WTC11 (cell line): ENCODE measurements around the gene ZNF648. TPM values are rescaled to one million over a fixed set of nuclear protein-coding genes. Genes with fewer than 3 reads are reported as not detected.

Experiments
- ATAC-seq: fragments of 200-7000 bp; cut with Tn5 transposase; 2 replicates; pipeline ENCODE4 v1.10.0; 2021; ENCODE audit warnings: mild to moderate bottlenecking, moderate library complexity
- CTCF ChIA-PET: fragments of 300-600 bp; sonication (Branson Sonifier 250); formaldehyde crosslinking; loops from one replicate; lab custom pipeline; 2021; ENCODE audit warnings: antibody characterized with exemption; lab: Charles Lee
- POLR2A ChIA-PET: fragments of 350-600 bp; sonication (Branson Sonifier 250); formaldehyde crosslinking; loops from one replicate; lab custom pipeline; 2021; ENCODE audit warnings: antibody characterized with exemption; lab: Charles Lee
- DNase-seq: peaks from one replicate; pipeline ENCODE4 v3.0.0; 2021; ENCODE audit warnings: low spot score
- H3K27ac Mint-ChIP-seq: 2 replicates; pipeline ENCODE4 v1.8.0; 2021; ENCODE audit warnings: mixed read lengths
- H3K27me3 Mint-ChIP-seq: 2 replicates; pipeline ENCODE4 v1.8.0; 2021; ENCODE audit warnings: low read depth, mild to moderate bottlenecking, moderate library complexity, mixed read lengths
- H3K36me3 Mint-ChIP-seq: 2 replicates; pipeline ENCODE4 v1.8.0; 2021; ENCODE audit warnings: mixed read lengths
- H3K4me1 Mint-ChIP-seq: 2 replicates; pipeline ENCODE4 v1.8.0; 2022; ENCODE audit warnings: mixed read lengths
- H3K4me3 Mint-ChIP-seq: 2 replicates; pipeline ENCODE4 v1.8.0; 2021; ENCODE audit warnings: mild to moderate bottlenecking, moderate library complexity, mixed read lengths
- H3K9me3 Mint-ChIP-seq: 2 replicates; pipeline ENCODE4 v1.8.0; 2021; ENCODE audit warnings: mixed read lengths
- ESRRA ChIP-seq: sonication (generic); formaldehyde crosslinking; IDR thresholded peaks from 2 replicates; pipeline ENCODE4 v1.8.1; 2022; ENCODE audit warnings: mild to moderate bottlenecking, missing genetic modification reagents, borderline replicate concordance
- ETV6 ChIP-seq: sonication (generic); formaldehyde crosslinking; IDR thresholded peaks from 2 replicates; pipeline ENCODE4 v1.8.1; 2022; ENCODE audit warnings: mild to moderate bottlenecking, missing genetic modification reagents
- JUN ChIP-seq: sonication (generic); formaldehyde crosslinking; IDR thresholded peaks from 2 replicates; pipeline ENCODE4 v1.8.0; 2023; ENCODE audit warnings: mild to moderate bottlenecking, missing genetic modification reagents
- NFATC4 ChIP-seq: fragments of 250-450 bp; sonication (Bioruptor Pico); IDR thresholded peaks from 2 replicates; pipeline ENCODE4 v1.9.0; 2021; ENCODE audit warnings: mild to moderate bottlenecking
- NFYB ChIP-seq: sonication (generic); formaldehyde crosslinking; conservative IDR thresholded peaks from 2 replicates; pipeline ENCODE4 v1.8.0; 2022; ENCODE audit warnings: low read depth, missing genetic modification reagents
- RORB ChIP-seq: fragments of 250-450 bp; sonication (Bioruptor Pico); IDR thresholded peaks from 2 replicates; pipeline ENCODE4 v1.9.0; 2021; ENCODE audit warnings: mild to moderate bottlenecking
- ZNF219 ChIP-seq: sonication (generic); formaldehyde crosslinking; IDR thresholded peaks from 2 replicates; pipeline ENCODE4 v1.8.0; 2023; ENCODE audit warnings: missing genetic modification reagents, mild to moderate bottlenecking, borderline replicate concordance
- ZNF263 ChIP-seq: sonication (generic); formaldehyde crosslinking; IDR thresholded peaks from 2 replicates; pipeline ENCODE4 v1.8.1; 2022; ENCODE audit warnings: low read depth, mild to moderate bottlenecking, moderate library complexity, missing genetic modification reagents
- ZNF317 ChIP-seq: sonication (generic); formaldehyde crosslinking; IDR thresholded peaks from 2 replicates; pipeline ENCODE4 v1.8.1; 2023; ENCODE audit warnings: low read depth, mild to moderate bottlenecking, moderate library complexity, missing genetic modification reagents, borderline replicate concordance
- total RNA-seq: library from RNA; stranded (reverse); gene quantifications from 3 replicates; pipeline ENCODE4 v1.2.3, GENCODE V29; 2021
- TF ChIP-seq, protein P1 (sequence below): fragments of 250-450 bp; sonication (Bioruptor Pico); IDR thresholded peaks from 2 replicates; pipeline ENCODE4 v1.9.0; 2021; ENCODE audit warnings: mild to moderate bottlenecking, borderline replicate concordance
- TF ChIP-seq, protein P2 (sequence below): sonication (generic); formaldehyde crosslinking; IDR thresholded peaks from 2 replicates; pipeline ENCODE4 v1.8.1; 2023; ENCODE audit warnings: mild to moderate bottlenecking, missing genetic modification reagents
- TF ChIP-seq, protein P3 (sequence below): sonication (generic); formaldehyde crosslinking; IDR thresholded peaks from 2 replicates; pipeline ENCODE4 v1.8.1; 2023; ENCODE audit warnings: mild to moderate bottlenecking, missing genetic modification reagents, moderate library complexity
- TF ChIP-seq, protein P4 (sequence below): sonication (generic); formaldehyde crosslinking; IDR thresholded peaks from 2 replicates; pipeline ENCODE4 v1.8.1; 2023; ENCODE audit warnings: mild to moderate bottlenecking, moderate library complexity, missing genetic modification reagents
- TF ChIP-seq, protein P5 (sequence below): fragments of 250-450 bp; sonication (Bioruptor Pico); conservative IDR thresholded peaks from 2 replicates; pipeline ENCODE4 v1.9.0; 2021; ENCODE audit warnings: mild to moderate bottlenecking

The ZNF648 gene
- total RNA-seq, 1 experiment from 2014 or later = 0.17 TPM

DNA sequence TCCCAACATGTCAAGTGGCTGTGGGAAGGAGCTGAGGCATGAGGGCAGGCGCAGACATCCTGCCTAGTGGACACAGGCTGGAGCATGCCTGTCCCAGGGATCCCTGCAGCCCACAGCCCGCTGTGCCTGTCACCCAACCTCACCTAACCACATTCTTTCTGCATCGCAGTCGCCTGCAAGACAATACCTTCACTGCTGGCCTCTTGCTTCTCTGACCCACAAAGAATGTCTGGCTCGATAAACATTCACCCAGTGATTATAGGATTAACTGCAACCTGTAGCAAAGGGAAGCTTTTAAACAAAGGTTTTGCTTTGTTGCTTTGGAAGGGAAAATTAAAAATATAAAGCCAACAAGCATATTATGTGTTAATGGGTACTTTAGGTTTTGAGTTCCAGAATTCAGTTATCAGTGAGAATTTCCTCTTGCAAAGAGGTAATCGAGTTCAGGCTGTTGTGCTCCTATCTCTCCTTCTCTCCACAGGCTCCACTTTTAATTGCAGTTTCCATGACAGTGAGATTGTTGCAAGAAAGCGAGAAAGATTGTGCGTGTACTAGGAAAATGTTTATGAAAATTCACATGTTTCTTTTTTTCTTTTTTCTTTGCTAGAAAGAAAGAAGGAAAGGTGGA is 40.0 kb upstream of the ZNF648 start (continued):
- TF ChIP-seq, protein P1, sequence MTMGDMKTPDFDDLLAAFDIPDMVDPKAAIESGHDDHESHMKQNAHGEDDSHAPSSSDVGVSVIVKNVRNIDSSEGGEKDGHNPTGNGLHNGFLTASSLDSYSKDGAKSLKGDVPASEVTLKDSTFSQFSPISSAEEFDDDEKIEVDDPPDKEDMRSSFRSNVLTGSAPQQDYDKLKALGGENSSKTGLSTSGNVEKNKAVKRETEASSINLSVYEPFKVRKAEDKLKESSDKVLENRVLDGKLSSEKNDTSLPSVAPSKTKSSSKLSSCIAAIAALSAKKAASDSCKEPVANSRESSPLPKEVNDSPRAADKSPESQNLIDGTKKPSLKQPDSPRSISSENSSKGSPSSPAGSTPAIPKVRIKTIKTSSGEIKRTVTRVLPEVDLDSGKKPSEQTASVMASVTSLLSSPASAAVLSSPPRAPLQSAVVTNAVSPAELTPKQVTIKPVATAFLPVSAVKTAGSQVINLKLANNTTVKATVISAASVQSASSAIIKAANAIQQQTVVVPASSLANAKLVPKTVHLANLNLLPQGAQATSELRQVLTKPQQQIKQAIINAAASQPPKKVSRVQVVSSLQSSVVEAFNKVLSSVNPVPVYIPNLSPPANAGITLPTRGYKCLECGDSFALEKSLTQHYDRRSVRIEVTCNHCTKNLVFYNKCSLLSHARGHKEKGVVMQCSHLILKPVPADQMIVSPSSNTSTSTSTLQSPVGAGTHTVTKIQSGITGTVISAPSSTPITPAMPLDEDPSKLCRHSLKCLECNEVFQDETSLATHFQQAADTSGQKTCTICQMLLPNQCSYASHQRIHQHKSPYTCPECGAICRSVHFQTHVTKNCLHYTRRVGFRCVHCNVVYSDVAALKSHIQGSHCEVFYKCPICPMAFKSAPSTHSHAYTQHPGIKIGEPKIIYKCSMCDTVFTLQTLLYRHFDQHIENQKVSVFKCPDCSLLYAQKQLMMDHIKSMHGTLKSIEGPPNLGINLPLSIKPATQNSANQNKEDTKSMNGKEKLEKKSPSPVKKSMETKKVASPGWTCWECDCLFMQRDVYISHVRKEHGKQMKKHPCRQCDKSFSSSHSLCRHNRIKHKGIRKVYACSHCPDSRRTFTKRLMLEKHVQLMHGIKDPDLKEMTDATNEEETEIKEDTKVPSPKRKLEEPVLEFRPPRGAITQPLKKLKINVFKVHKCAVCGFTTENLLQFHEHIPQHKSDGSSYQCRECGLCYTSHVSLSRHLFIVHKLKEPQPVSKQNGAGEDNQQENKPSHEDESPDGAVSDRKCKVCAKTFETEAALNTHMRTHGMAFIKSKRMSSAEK (CRISPR knock-in tag) = peak; percentile 94; the same call in 1 of the 2 replicates
- TF ChIP-seq NFATC4 (CRISPR knock-in tag) (peak; percentile 81; the same call in 1 of the 2 replicates), RORB (CRISPR knock-in tag) (no peak), JUN (peak; percentile 42; the same call in 1 of the 2 replicates), ZNF317 (no peak), ZNF219 (CRISPR knock-in tag) (peak; percentile 54; the same call in 1 of the 2 replicates)
- TF ChIP-seq, protein P2, sequence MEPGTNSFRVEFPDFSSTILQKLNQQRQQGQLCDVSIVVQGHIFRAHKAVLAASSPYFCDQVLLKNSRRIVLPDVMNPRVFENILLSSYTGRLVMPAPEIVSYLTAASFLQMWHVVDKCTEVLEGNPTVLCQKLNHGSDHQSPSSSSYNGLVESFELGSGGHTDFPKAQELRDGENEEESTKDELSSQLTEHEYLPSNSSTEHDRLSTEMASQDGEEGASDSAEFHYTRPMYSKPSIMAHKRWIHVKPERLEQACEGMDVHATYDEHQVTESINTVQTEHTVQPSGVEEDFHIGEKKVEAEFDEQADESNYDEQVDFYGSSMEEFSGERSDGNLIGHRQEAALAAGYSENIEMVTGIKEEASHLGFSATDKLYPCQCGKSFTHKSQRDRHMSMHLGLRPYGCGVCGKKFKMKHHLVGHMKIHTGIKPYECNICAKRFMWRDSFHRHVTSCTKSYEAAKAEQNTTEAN (CRISPR knock-in tag) = peak; percentile 84; the same call in 1 of the 2 replicates
- TF ChIP-seq, protein P3, sequence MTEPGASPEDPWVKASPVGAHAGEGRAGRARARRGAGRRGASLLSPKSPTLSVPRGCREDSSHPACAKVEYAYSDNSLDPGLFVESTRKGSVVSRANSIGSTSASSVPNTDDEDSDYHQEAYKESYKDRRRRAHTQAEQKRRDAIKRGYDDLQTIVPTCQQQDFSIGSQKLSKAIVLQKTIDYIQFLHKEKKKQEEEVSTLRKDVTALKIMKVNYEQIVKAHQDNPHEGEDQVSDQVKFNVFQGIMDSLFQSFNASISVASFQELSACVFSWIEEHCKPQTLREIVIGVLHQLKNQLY (CRISPR knock-in tag) = no peak
- TF ChIP-seq, protein P4, sequence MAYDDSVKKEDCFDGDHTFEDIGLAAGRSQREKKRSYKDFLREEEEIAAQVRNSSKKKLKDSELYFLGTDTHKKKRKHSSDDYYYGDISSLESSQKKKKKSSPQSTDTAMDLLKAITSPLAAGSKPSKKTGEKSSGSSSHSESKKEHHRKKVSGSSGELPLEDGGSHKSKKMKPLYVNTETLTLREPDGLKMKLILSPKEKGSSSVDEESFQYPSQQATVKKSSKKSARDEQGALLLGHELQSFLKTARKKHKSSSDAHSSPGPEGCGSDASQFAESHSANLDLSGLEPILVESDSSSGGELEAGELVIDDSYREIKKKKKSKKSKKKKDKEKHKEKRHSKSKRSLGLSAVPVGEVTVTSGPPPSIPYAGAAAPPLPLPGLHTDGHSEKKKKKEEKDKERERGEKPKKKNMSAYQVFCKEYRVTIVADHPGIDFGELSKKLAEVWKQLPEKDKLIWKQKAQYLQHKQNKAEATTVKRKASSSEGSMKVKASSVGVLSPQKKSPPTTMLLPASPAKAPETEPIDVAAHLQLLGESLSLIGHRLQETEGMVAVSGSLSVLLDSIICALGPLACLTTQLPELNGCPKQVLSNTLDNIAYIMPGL = no peak

DNA sequence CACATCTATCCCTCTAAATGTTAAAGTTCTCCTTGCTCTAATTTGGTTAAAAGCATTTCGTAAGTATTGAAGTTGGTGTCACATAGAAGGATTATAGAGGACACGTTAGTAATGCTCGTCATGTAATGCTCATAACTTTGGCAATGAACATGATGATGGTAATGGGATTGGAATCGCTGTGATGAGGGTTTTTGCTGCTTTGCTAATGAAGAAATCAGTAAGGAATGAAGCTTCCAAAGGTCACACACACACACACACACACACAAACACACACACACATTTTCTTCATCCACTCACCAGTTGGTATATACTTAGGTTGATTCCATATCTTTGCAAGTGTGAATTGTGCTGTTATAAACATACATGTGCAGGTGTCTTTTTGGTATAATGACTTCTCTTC is 36.8 kb upstream of the ZNF648 start:
- POLR2A ChIA-PET = no interaction called here
- H3K27me3 Mint-ChIP-seq = no peaks in the 10 kb centered on the region; the same call in 1 of the 2 replicates
- H3K9me3 Mint-ChIP-seq = peaks cover 26% of the 10 kb centered on the region
- H3K4me1 Mint-ChIP-seq = peaks cover 40% of the 10 kb centered on the region
- CTCF ChIA-PET = interaction anchor here (1.7 kb wide), 1 partner anchor 17 kb away, joined by 5 read pairs; no protein-coding TSS in a partner anchor
- peaks cover 21% of the 10 kb centered on the region for H3K36me3 Mint-ChIP-seq
- H3K4me3 Mint-ChIP-seq = no peak overlapping the region
- no peak for DNase-seq
- TF ChIP-seq, protein P4 = no peak
- TF ChIP-seq NFYB (CRISPR knock-in tag) (no peak), ETV6 (CRISPR knock-in tag) (no peak), ZNF263 (CRISPR knock-in tag) (no peak), ESRRA (no peak)
- TF ChIP-seq, protein P5, sequence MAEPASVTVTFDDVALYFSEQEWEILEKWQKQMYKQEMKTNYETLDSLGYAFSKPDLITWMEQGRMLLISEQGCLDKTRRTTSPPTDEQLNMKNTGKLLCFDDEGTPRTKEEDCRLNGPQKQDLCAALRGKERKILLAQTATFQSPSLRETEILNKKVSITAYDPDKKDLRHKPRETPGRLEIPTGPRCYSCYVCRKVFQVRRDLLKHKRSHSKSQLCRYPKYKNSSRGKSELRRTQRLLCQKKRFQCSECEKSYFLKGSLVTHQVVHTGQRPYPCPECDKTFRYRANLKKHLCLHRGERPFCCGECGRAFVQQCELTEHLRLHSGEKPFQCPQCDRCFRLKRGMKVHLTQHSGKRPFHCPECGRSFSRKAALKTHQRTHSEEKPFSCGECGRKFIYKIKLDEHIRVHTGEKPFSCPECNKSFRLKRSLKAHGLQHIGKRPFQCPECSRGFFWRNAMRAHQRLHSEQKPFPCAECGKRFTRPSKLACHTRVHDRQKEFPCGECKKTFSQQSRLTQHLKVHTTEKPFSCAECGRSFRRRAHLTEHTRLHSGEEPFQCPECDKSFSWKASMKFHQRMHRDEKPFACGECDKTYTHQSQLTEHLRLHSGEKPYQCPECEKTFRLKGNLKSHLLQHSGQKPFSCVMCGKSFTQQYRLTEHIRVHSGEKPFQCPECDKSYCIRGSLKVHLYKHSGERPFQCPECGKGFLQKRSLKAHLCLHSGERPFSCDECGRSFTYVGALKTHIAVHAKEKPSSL (CRISPR knock-in tag) = no peak
- TF ChIP-seq, all 79 proteins: peak for 0
- ATAC-seq = no peak
- H3K27ac Mint-ChIP-seq = no peak overlapping the region
